ENCODE results near the gene CD207. TPM values are rescaled to one million over a fixed set of nuclear protein-coding genes. Genes with fewer than 3 reads are reported as not detected.
A peak's percentile ranks its signal among the peaks of the same experiment; 100 is the strongest.
"Not testable (repeated sequence)": the region's sequence is repeated elsewhere in the genome, so short reads cannot be mapped to it uniquely, and the experiment has no call there.

The CD207 gene
- polyA plus RNA-seq (2013): not detected

DNA sequence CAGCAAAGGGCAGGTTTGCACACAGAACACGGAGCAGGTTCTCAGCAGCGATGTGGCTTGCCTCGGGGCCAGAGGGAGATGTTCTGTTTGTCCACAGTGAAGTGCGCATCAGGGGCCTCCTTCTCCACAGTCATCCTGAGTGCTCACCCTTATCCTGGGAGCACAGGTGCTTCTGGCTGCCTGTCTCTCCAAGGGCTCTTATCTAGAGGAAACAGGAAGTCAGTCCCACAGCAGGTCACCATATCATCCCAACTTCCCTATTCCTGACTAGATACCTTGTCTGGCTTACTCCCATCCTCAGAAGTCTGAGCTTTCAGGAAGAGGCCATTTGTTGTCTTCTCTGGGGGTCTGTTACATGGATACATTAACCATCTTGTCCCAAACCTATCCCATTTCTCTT is at the start of gene CD207:
CD207 (minus strand) TSS at position 174 of the 400 bp plus-strand sequence; CDS start at position 134, 40 bp downstream.
- Histone ChIP-seq H3K4me3 (ENCODE audit: control insufficient read depth in 1 of 7, extremely low read depth in 1 of 7, insufficient read depth in 4 of 7, low read depth in 2 of 7, low read length in 6 of 7) (no peak within 1 kb of the TSS), H3K4me1 (ENCODE audit: control extremely low read depth in 1 of 4, control insufficient read depth in 4 of 4, insufficient read depth in 4 of 4, low read length in 3 of 4) (peaks cover 0 to 13% (median 2%) of the 10 kb centered on the region in 4 experiments), H3K27me3 (replicated peaks in 2 of 5; ENCODE audit: control insufficient read depth in 4 of 5, insufficient read depth in 5 of 5, low read length in 4 of 5) (peaks cover 0 to 6% (median 0%) of the 10 kb centered on the region in 5 experiments), H3K27ac (ENCODE audit: insufficient read depth in 1 of 2, low read depth in 1 of 2, low read length in 2 of 2, poor library complexity in 1 of 2, severe bottlenecking in 2 of 2) (no peak within 1 kb of the TSS), H3K9me3 (ENCODE audit: control extremely low read depth in 1 of 5, control insufficient read depth in 4 of 5, insufficient read depth in 2 of 5, low read depth in 1 of 5, low read length in 4 of 5) (no peaks in the 10 kb centered on the region), H3K36me3 (ENCODE audit: control insufficient read depth in 4 of 4, insufficient read depth in 4 of 4, low read length in 3 of 4) (no peaks in the 10 kb centered on the region)
- ChIA-PET POLR2A (no interaction called here), CTCF (no interaction called here)
- WGBS (ENCODE audit: insufficient coverage): 93% methylated on average over 3 of the region's 4 CpGs
- no peak for DNase-seq

DNA sequence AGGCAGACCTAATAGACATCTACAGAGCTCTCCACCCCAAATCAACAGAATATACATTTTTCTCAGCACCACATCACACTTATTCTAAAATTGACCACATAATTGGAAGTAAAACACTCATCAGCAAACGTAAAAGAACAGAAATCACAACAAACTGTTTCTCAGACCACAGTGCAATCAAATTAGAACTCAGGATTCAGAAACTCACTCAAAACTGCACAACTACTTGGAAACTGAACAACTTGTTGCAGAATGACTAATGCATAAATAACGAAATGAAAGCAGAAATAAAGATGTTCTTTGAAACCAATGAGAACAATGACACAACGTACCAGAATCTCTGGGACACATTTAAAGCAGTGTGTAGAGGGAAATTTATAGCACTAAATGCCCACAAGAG is 42.9 kb upstream of the CD207 start:
- DNase-seq; H3K27ac ChIP-seq (ENCODE audit: insufficient read depth in 1 of 2, low read depth in 1 of 2, low read length in 2 of 2, poor library complexity in 1 of 2, severe bottlenecking in 2 of 2); H3K36me3 ChIP-seq (ENCODE audit: control insufficient read depth in 4 of 4, insufficient read depth in 4 of 4, low read length in 3 of 4); POLR2A ChIA-PET; H3K4me3 ChIP-seq (ENCODE audit: control insufficient read depth in 1 of 7, extremely low read depth in 1 of 7, insufficient read depth in 4 of 7, low read depth in 2 of 7, low read length in 6 of 7); H3K4me1 ChIP-seq (ENCODE audit: control extremely low read depth in 1 of 4, control insufficient read depth in 4 of 4, insufficient read depth in 4 of 4, low read length in 3 of 4); H3K9me3 ChIP-seq (ENCODE audit: control extremely low read depth in 1 of 5, control insufficient read depth in 4 of 5, insufficient read depth in 2 of 5, low read depth in 1 of 5, low read length in 4 of 5): not testable (repeated sequence)
- WGBS (ENCODE audit: insufficient coverage): 86% methylated on average over 1 of the region's 3 CpGs
- CTCF ChIA-PET: interaction anchor here (0.9 to 13.6 kb wide), 2 partner anchors 9 to 40 kb away, joined by 4 to 169 read pairs; no protein-coding TSS in a partner anchor
- H3K27me3 ChIP-seq (replicated peaks in 2 of 5; ENCODE audit: control insufficient read depth in 4 of 5, insufficient read depth in 5 of 5, low read length in 4 of 5): peaks cover 17 to 64% (median 27%) of the 10 kb centered on the region in 5 experiments

DNA sequence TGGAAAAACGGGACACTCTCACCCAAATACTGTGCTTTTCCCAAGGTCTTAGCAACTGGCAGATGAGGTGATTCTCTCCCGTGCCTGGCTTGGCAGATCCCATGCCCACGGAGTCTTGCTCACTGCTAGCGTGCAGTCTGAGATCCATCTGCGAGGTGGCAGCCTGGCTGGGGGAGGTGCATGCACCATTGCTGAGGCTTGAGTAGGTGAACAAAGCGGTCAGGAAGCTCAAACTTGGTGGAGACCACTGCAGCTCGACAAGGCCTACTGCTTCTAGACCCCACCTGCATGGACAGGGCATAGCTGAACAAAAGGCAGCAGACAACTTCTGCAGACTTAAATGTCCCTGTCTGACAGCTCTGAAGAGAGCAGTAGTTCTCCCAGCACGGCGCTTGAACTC is 40.5 kb upstream of the CD207 start:
- H3K27ac ChIP-seq (ENCODE audit: insufficient read depth in 1 of 2, low read depth in 1 of 2, low read length in 2 of 2, poor library complexity in 1 of 2, severe bottlenecking in 2 of 2); H3K4me1 ChIP-seq (ENCODE audit: control extremely low read depth in 1 of 4, control insufficient read depth in 4 of 4, insufficient read depth in 4 of 4, low read length in 3 of 4); H3K9me3 ChIP-seq (ENCODE audit: control extremely low read depth in 1 of 5, control insufficient read depth in 4 of 5, insufficient read depth in 2 of 5, low read depth in 1 of 5, low read length in 4 of 5); DNase-seq; H3K4me3 ChIP-seq (ENCODE audit: control insufficient read depth in 1 of 7, extremely low read depth in 1 of 7, insufficient read depth in 4 of 7, low read depth in 2 of 7, low read length in 6 of 7); POLR2A ChIA-PET; H3K36me3 ChIP-seq (ENCODE audit: control insufficient read depth in 4 of 4, insufficient read depth in 4 of 4, low read length in 3 of 4): not testable (repeated sequence)
- CTCF ChIA-PET: interaction anchor here (1.3 to 13.6 kb wide), 5 partner anchors 9 to 85 kb away, joined by 3 to 169 read pairs (median 5); partner anchors contain the start of gene FIGLA
- 83% methylated on average over 7 of the region's 9 CpGs for WGBS (ENCODE audit: insufficient coverage)
- peaks cover 11 to 72% (median 26%) of the 10 kb centered on the region in 5 experiments for H3K27me3 ChIP-seq (replicated peaks in 2 of 5; ENCODE audit: control insufficient read depth in 4 of 5, insufficient read depth in 5 of 5, low read length in 4 of 5)

DNA sequence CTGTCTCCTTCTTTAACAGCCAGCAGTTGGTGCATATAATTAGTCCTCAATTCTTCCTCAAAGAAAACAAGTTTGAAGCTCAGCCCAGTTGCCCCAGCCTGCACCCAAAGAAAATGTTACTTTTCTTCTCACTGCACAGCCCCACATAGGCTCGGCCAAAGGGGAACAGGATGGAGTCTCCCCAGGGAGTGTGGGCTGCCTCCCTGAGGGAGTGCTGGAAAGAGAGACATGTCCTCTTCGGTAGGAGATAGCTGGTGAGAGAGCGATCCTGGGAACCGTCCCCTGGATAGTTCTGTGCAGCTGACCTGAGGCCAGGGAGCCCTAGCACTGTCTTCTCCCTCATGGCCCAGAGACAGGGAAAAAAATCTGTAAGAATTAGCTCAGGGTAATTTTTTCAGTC is 37.9 kb upstream of the CD207 start:
- 67% methylated on average over 4 of the region's 4 CpGs for WGBS (ENCODE audit: insufficient coverage)
- Histone ChIP-seq H3K36me3 (ENCODE audit: control insufficient read depth in 4 of 4, insufficient read depth in 4 of 4, low read length in 3 of 4) (no peaks in the 10 kb centered on the region), H3K4me1 (ENCODE audit: control extremely low read depth in 1 of 4, control insufficient read depth in 4 of 4, insufficient read depth in 4 of 4, low read length in 3 of 4) (peaks cover 0 to 8% (median 2%) of the 10 kb centered on the region in 4 experiments), H3K27me3 (replicated peaks in 2 of 5; ENCODE audit: control insufficient read depth in 4 of 5, insufficient read depth in 5 of 5, low read length in 4 of 5) (peaks cover 11 to 62% (median 32%) of the 10 kb centered on the region in 5 experiments), H3K4me3 (ENCODE audit: control insufficient read depth in 1 of 7, extremely low read depth in 1 of 7, insufficient read depth in 4 of 7, low read depth in 2 of 7, low read length in 6 of 7) (no peak overlapping the region), H3K27ac (ENCODE audit: insufficient read depth in 1 of 2, low read depth in 1 of 2, low read length in 2 of 2, poor library complexity in 1 of 2, severe bottlenecking in 2 of 2) (no peak overlapping the region), H3K9me3 (ENCODE audit: control extremely low read depth in 1 of 5, control insufficient read depth in 4 of 5, insufficient read depth in 2 of 5, low read depth in 1 of 5, low read length in 4 of 5) (peaks cover 0 to 2% (median 0%) of the 10 kb centered on the region in 5 experiments)
- no peak for DNase-seq
- CTCF ChIA-PET: interaction anchor here (0.9 to 13.6 kb wide), 10 partner anchors 9 to 85 kb away, joined by 3 to 169 read pairs (median 7); partner anchors contain the start of genes ATP6V1B1 and FIGLA
- POLR2A ChIA-PET: no interaction called here

DNA sequence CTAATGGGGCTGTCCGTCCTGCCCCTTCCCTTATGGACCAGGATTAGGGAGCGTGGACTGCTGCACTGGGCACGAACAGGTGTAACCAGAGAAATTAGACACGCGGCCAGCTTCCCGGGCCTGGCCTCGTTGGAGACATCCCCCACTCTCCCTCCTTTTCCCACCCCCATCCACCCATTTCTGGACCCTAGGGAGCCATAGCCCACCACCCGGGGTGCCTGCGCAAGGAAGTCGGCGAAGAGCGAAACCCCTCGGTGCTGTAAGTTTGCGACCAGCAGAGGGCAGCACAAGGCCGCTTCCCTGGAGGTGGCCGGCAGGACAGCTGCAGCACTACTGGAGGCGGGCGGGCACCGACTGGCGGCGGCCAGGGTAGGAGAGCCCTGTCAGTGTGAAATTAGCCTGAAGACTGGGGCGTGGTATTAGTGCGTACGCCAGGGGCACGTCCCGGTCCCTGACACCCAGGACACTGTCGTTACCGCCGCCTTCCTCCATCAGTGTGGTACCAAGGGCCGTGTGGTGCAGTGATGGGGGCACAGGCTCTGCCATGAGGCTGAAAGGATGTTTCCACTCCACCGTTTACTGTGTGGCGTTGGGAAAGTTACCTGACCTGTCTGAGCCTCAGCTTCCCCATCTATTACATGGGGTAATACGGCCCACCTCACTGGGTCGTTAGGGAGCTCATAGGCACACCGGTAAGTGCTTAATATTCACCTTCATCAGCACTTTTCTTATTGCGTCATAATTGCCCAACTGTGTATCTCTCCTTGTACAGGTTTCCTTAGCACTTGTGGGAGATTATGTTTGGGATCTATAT is 36.0 kb upstream of the CD207 start:
- WGBS (ENCODE audit: insufficient coverage): 14% methylated on average over 30 of the region's 36 CpGs
- POLR2A ChIA-PET: no interaction called here
- CTCF ChIA-PET: interaction anchor here (0.7 to 13.6 kb wide), 24 partner anchors 9 to 225 kb away, joined by 3 to 169 read pairs (median 8); partner anchors contain the start of gene FIGLA

DNA sequence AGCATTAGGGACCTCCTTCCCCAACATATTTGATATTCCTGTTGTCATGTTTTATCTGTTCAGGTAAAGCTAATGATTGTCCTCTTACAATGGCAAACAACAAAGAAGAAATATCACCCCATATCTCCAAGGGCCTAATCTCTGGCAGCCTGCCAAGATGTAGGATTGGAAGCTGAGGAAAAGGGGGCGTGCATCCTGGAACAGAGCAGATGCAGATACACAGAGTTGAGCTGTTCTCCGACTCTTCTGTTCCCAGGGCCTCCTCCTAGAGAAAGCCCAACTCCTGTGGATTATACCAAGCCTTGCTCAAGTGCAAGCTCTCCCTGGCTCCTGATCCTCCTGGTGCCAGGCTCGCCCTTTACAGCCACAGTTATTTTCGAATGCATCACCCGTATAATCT is 35.2 kb upstream of the CD207 start:
- WGBS (ENCODE audit: insufficient coverage): 82% methylated on average over 5 of the region's 5 CpGs
- POLR2A ChIA-PET: no interaction called here
- Histone ChIP-seq H3K4me1 (ENCODE audit: control extremely low read depth in 1 of 4, control insufficient read depth in 4 of 4, insufficient read depth in 4 of 4, low read length in 3 of 4) (peaks cover 0 to 8% (median 2%) of the 10 kb centered on the region in 4 experiments), H3K27me3 (replicated peaks in 2 of 5; ENCODE audit: control insufficient read depth in 4 of 5, insufficient read depth in 5 of 5, low read length in 4 of 5) (peaks cover 11 to 50% (median 30%) of the 10 kb centered on the region in 5 experiments), H3K27ac (ENCODE audit: insufficient read depth in 1 of 2, low read depth in 1 of 2, low read length in 2 of 2, poor library complexity in 1 of 2, severe bottlenecking in 2 of 2) (no peak overlapping the region), H3K36me3 (ENCODE audit: control insufficient read depth in 4 of 4, insufficient read depth in 4 of 4, low read length in 3 of 4) (no peaks in the 10 kb centered on the region), H3K9me3 (ENCODE audit: control extremely low read depth in 1 of 5, control insufficient read depth in 4 of 5, insufficient read depth in 2 of 5, low read depth in 1 of 5, low read length in 4 of 5) (no peaks in the 10 kb centered on the region), H3K4me3 (ENCODE audit: control insufficient read depth in 1 of 7, extremely low read depth in 1 of 7, insufficient read depth in 4 of 7, low read depth in 2 of 7, low read length in 6 of 7) (no peak overlapping the region)
- CTCF ChIA-PET: interaction anchor here (0.6 to 13.6 kb wide), 26 partner anchors 9 to 214 kb away, joined by 3 to 169 read pairs (median 6); partner anchors contain the start of genes ATP6V1B1 and FIGLA
- no peak for DNase-seq

More for the DNA sequence above, 36.0 kb upstream of the CD207 start:
- Histone ChIP-seq H3K4me3 (ENCODE audit: control insufficient read depth in 1 of 7, extremely low read depth in 1 of 7, insufficient read depth in 4 of 7, low read depth in 2 of 7, low read length in 6 of 7) (peak overlapping the region in 1 of 7 experiments; percentile 26), H3K36me3 (ENCODE audit: control insufficient read depth in 4 of 4, insufficient read depth in 4 of 4, low read length in 3 of 4) (no peaks in the 10 kb centered on the region), H3K27ac (ENCODE audit: insufficient read depth in 1 of 2, low read depth in 1 of 2, low read length in 2 of 2, poor library complexity in 1 of 2, severe bottlenecking in 2 of 2) (no peak overlapping the region), H3K27me3 (replicated peaks in 2 of 5; ENCODE audit: control insufficient read depth in 4 of 5, insufficient read depth in 5 of 5, low read length in 4 of 5) (peaks cover 11 to 58% (median 34%) of the 10 kb centered on the region in 5 experiments), H3K4me1 (ENCODE audit: control extremely low read depth in 1 of 4, control insufficient read depth in 4 of 4, insufficient read depth in 4 of 4, low read length in 3 of 4) (peaks cover 0 to 8% (median 2%) of the 10 kb centered on the region in 4 experiments), H3K9me3 (ENCODE audit: control extremely low read depth in 1 of 5, control insufficient read depth in 4 of 5, insufficient read depth in 2 of 5, low read depth in 1 of 5, low read length in 4 of 5) (no peaks in the 10 kb centered on the region)
- DNase-seq: peak; percentile 82 to 90 (median 87)

DNA sequence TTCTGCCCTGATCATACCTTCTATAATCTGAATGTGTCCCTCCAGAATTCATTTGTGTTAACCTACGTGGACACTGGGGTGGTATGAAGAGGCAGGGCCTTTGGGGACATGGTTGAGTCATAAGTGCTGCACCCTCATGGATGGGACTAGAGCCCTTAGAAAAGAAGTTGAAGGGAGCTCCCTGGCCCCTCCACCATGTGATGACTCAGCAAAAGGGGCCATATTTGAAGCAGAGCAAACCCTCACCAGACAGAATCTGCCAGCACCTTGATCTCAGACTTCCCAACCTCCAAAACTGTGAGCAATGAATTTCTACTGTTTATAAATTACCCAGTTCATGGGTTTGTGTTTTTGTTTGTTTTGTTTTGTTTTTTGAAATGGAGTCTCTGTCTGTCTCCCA is 33.4 kb upstream of the CD207 start:
- ChIA-PET POLR2A (no interaction called here), CTCF (interaction anchor here (1.1 to 13.6 kb wide), 8 partner anchors 12 to 92 kb away, joined by 3 to 169 read pairs (median 9); partner anchors contain the start of gene FIGLA)
- 100% methylated on average over 1 of the region's 1 CpG for WGBS (ENCODE audit: insufficient coverage)
- peak in 1 of 3 donors; percentile 44 for DNase-seq
- Histone ChIP-seq H3K27me3 (replicated peaks in 2 of 5; ENCODE audit: control insufficient read depth in 4 of 5, insufficient read depth in 5 of 5, low read length in 4 of 5) (peaks cover 4 to 41% (median 25%) of the 10 kb centered on the region in 5 experiments), H3K27ac (ENCODE audit: insufficient read depth in 1 of 2, low read depth in 1 of 2, low read length in 2 of 2, poor library complexity in 1 of 2, severe bottlenecking in 2 of 2) (no peak overlapping the region), H3K9me3 (ENCODE audit: control extremely low read depth in 1 of 5, control insufficient read depth in 4 of 5, insufficient read depth in 2 of 5, low read depth in 1 of 5, low read length in 4 of 5) (no peaks in the 10 kb centered on the region), H3K4me3 (ENCODE audit: control insufficient read depth in 1 of 7, extremely low read depth in 1 of 7, insufficient read depth in 4 of 7, low read depth in 2 of 7, low read length in 6 of 7) (no peak overlapping the region), H3K36me3 (ENCODE audit: control insufficient read depth in 4 of 4, insufficient read depth in 4 of 4, low read length in 3 of 4) (no peaks in the 10 kb centered on the region), H3K4me1 (ENCODE audit: control extremely low read depth in 1 of 4, control insufficient read depth in 4 of 4, insufficient read depth in 4 of 4, low read length in 3 of 4) (peaks cover 0 to 8% (median 2%) of the 10 kb centered on the region in 4 experiments)

Measured in common myeloid progenitor, CD34-positive (primary cell).